GM21390 (cell line): ENCODE results near the gene IQSEC3.
"Not testable (repeated sequence)": the region's sequence is repeated elsewhere in the genome, so short reads cannot be mapped to it uniquely, and the experiment has no call there.

Source experiments
- ATAC-seq: cut with Tn5 transposase; IDR thresholded peaks from one replicate; pipeline ENCODE4 v1.9.1; 2021; ENCODE audit not compliant: unreplicated experiment

Gene IQSEC3

DNA sequence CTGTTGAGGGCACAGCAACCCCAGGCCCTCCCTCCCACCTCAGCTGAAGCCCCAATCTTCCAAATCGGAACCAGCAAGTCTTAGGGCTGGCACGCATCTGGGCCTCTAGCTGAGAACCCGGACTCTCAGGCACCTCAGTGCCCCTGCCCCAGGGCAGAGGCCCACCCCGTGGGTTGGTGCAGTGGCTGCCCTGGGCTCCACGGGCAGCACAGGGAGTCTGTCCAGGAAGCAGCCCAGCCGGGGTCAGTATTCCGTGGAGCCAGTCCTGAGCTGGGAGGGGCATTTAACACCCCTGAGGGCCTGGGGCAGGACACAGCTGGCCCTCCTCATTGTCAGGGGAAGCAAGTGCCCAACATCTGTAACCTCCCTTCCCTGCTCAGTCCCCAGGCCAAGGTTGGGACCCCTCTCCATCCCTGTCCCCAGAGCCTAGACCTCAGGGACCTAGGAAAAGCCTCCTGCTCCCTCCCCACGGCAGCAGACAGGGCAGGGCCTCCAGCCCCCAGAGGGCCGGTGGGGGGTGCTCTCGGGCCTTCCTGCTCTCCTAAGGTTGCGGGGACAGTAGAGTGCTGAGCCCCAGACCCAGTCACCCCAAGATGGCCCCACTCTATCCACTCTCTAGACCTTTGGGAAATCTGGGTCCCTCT, 110.9 kb downstream of the IQSEC3 start:
- ATAC-seq: no peak

GRCh38 chr12:177980-178828, 111.6 kb downstream of the IQSEC3 start:
- ATAC-seq: no peak

GRCh38 chr12:178829-179109, 112.2 kb downstream of the IQSEC3 start:
- ATAC-seq: no peak

- no peak for ATAC-seq
These were observed 112.7 kb downstream of the IQSEC3 start for GRCh38 chr12:179131-179884.

DNA sequence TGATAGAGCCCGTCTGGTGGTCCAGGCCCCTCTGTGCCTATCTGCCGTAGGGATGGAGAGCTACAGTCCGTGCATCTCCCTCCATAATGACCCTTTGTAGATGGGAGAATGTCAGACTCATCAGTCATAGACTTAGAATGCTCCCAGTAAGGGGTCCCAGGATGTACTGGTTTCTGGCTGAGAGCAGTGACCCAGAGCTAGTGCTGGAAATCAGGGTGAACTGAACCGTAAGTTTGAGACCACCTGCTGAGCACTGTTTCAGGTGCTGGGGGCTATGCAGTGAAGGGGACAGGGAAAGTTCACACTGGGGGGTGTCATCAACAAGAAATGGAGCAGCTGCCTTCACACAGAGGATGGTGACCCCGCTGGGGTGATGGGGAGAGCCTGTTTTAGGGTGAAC, 113.3 kb downstream of the IQSEC3 start:
- no peak for ATAC-seq

DNA sequence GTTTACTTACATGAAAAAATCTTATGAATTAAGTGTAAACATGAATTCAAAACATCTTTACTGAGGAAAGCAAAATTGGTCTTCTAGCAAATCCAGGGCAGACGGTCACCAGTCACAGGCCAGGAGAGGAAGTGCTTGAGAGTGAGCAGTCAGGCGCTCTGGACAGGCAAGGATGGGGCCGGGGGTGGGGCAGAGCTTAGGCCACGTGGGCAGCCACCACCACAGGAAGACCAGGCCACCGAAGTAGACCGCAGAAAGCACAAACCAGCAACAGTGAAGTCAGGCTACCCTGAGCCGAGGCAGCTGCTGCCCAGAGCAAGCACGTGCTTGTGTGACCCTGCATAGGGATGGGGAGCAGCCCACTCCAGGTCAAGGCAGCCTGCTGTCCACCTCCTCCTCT, 113.9 kb downstream of the IQSEC3 start:
- ATAC-seq: no peak

DNA sequence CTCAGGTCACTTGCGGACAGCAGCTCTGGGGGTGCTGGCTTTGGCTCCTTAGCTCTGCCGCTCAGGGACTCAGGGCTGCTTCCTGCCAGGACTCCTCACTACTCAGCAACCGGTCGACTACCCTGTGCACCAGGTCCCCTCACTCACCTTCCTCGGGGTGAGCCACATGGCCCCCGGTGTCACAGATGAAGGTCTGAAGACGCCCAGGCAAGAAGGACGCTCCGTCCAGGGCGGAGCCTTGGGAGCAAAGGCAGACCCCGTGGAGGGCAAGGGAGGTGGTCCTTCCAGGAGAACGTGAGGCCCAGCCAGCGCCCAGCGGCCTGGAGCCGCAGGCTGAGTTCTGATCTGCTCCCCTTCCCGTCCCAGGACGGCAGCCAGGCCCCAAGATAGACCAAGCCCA, 115.4 kb downstream of the IQSEC3 start:
- no peak for ATAC-seq

- ATAC-seq: no peak
These were observed 115.9 kb downstream of the IQSEC3 start for GRCh38 chr12:182381-182892.

DNA sequence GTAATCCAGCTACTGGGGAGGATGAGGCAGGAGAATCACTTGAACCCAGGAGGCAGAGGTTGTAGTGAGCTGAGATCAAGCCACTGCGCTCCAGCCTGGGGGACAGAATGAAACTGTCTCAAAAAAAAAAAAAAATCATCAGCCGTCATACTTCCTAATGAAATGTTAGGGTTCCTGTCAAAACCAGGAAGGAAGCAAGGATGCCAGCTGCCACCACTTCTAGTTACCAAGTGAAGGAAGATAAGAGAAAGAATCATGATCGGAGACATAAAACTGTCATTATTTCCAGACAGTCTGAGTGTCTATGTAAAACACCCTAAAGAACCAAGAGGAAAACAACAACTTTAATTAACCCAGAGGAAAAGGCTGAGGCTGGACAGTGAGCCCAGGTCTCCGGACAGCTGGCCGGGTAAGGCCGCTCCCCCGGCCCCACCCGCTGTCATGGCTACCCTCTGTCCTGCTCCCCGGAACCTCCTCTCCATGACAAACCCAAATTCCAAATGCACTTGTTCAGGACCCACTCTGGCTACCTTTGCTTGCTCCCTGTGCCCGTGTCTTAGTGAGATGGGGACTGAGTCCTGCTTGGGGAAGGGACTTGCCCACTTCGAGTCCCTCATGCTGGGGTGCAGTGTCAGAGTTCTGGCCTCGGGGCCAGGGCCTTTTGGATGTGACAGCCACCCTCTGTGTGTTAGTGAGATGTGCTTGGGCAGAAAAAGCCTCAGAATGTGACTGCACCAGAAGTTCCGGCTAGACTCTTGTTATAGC, 118.4 kb downstream of the IQSEC3 start:
- ATAC-seq: no peak

DNA sequence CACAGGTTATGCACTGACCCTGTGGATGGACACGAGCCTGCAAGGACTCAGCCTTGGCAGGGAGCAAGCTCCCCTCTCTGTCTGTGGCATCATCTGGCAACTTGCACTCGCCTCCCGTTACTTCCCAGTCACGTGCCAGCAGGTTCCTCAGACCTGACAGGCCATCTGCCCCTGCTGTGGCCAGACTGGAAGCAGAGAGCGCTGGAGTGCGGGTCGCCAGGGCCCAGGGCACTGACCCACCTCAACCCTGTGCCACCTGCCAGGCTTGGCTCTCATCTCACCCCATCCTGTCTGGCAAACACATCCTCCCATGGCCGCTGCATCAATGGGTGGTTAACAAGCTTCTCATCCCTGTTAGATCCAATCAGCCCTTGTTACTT, 119.0 kb downstream of the IQSEC3 start:
- no peak for ATAC-seq

DNA sequence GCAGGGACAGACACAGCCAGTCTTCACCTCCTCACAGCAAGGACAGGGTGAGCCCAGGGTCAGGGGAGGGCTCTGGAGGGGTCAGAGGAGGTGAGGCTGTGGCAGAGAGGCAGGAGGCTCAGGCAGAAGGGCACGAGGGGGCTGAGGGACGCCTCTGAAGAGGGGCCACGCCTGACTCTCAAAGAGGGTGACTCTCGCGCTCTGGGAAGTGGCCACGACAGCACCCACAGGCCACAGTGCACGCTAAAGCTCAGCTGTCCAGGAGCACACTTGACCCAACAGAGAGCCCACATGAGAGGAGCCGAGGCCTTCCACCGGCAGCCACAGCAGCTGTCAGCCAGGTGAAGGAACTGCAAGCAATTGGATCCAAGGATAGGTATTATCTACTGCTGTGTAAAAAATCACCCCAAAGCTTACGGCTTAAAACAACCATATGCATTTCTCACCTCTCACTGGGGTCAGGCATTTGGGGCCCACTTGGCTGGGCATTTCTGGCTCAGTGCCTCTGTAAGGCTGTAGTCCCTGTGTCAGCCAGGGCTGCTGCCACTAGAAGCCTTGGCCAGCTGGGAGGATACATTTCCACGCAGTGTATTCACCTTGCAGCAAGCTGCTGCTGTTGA, 119.5 kb downstream of the IQSEC3 start:
- no peak for ATAC-seq

DNA sequence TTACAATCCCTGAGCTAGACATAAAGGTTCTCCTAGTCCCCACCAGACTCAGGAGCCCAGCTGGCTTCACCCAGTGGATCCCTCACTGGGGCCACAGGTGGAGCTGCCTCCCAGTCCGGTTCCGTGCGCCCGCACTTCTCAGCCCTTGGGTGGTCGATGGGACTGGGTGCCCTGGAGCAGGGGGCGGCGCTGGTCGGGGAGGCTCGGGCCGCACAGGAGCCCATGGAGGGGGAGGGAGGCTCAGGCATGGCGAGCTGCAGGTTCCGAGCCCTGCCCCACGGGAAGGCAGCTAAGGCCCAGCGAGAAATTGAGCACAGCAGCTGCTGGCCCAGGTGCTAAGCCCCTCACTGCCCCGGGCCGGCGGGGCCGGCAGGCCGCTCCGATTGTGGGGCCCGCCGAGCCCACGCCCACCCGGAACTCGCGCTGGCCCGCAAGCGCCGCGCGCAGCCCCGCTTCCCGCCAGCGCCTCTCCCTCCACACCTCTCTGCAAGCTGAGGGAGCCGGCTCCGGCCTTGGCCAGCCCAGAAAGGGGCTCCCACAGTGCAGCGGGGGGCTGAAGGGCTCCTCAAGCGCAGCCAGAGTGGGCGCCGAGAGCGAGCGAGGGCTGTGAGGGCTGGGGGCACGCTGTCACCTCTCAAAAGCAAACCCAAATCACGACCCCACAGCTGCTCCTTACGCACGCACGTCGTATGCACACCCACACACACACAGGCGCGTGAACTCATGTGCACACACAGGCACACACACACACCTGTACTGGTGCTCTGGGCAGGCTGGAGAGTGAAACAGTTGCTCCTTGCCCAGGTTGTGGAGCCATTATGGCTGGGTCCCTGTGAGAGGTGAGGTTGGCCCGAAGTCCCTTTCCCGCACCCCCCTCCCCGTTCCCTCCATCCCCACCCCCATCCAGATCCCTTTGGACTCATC, 121.7 kb downstream of the IQSEC3 start:
- not testable (repeated sequence) for ATAC-seq

DNA sequence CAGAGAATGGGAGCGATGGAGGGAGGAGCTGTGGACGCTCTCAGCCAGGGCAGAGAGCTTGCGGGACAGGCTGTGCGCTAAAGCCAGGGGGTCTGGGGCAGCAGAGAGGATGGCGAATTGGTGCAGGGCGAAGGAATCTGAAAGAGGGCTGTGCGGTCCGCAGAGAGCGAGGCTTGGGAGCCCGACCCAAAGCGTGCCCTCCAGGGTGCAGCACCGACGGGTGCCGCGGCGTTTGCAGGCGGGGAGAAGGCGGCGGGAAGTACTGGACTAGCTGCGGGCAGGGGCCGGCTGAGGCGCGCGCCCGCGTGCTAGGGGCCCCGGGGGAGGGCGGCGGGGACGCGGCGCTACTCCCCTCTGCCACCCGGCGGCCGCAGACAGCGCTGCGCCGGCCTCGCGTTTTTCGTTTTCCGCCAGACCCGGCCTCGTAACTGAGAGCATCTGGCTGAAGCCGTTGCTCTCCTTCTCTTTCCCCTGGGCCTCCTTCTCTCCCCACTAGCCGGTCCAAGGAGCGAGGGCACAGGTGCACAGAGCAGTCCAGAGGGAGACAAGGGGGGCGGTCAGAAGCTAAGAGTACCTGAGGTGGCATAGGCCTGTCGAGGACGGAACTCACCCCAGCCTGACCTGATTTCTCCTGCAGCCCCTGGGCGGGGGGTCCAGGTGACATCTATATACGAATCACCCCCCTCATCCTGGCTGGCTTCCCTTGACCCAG, 122.5 kb downstream of the IQSEC3 start:
- ATAC-seq: no peak

DNA sequence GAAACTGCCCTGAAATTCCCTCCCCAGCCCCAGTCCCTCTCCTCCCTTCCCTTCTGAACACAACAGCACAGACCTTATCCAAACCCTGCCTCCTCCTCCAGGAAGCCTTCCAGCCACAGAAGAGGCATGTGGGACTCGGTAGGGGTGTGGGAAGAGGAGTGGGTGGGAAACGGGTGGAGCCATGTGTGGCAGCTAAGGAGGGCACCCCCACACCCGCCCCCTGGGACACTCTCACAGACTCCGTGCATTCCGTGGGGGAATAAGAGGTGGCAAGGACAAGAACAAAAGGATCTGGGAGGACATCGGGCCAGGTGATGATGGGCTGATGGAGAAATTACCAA, 123.0 kb downstream of the IQSEC3 start:
- no peak for ATAC-seq

DNA sequence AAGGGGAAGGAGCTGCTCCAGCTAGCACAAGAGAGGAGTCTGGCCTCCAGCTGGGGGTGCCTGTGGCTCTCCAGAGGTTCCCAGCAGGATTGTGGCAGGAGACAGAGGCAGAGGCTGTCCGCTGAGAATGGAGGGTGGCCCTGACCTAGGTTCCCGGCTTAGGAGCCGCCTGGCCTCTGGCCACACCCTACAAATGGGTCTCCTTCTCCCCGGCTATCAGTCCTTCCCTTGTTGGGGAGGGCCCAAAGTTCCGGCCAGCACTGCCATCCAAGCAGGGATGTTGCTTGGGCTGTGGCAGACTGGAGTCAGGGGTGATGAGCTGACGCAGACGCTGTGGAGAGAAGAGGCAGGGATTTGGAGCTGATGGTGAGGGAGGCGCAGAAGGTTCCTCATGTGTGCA, 124.3 kb downstream of the IQSEC3 start:
- ATAC-seq: no peak

DNA sequence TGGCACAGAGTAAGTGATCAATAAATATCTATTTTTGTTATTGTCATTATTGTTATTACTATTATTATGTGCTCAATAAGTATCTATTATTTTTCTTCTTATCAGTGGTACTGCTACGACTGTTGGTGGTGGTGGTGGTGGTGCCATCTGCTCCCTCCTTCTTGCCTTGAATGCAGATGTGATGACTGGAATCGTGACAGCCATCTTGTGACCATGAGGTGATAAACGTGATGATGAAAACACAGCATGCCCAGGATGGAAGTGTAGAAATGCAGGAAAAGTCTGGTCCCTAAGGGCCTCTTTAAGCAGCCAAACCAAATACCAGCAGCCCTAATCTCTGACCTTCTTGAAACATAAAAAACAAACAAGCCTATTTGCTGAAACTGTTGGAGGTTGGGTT, 125.0 kb downstream of the IQSEC3 start:
- no peak for ATAC-seq

GRCh38 chr12:193261-193660, 126.7 kb downstream of the IQSEC3 start:
- no peak for ATAC-seq

DNA sequence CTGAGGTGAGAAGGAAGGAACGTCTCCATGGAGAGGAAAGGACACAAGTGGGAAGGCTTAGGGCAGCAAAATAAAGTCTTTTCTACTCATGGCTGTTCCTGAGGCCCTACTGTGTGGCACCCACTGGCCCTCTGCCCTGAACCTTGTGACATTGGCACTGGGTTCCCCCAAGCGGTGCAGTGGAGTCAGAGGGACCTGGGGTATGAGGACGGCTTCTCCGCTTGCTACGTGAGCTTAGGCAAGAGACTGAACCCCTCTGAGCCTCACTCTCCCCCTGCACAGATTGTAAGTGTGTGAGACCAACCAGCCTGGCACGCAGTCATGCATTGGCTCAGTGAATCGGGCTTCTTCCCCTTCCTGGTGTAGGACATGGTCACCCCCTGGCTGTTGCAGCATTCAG, 127.7 kb downstream of the IQSEC3 start:
- no peak for ATAC-seq

GRCh38 chr12:195156-195555, 128.6 kb downstream of the IQSEC3 start:
- no peak for ATAC-seq
